ENCODE results near the gene DNASE1L2.
"Not testable (repeated sequence)": the region's sequence is repeated elsewhere in the genome, so short reads cannot be mapped to it uniquely, and the experiment has no call there.

Gene DNASE1L2

GRCh38 chr16:2195322-2196161, 40.7 kb upstream of the DNASE1L2 start:
- H3K27ac ChIP-seq (ENCODE audit: low read depth, low read length, severe bottlenecking) = no peak overlapping the region
- H3K4me1 ChIP-seq (ENCODE audit: control insufficient read depth, insufficient read depth, low read length, poor library complexity, severe bottlenecking) = peaks cover 8% of the 10 kb centered on the region
- WGBS, 2 experiments (ENCODE audit: insufficient coverage in 2 of 2) = 3 to 6% methylated on average over 28 to 34 of the region's 49 CpGs
- H3K9me3 ChIP-seq (ENCODE audit: control insufficient read depth, low read length) = no peaks in the 10 kb centered on the region
- no peaks in the 10 kb centered on the region for H3K36me3 ChIP-seq (ENCODE audit: control insufficient read depth, insufficient read depth, low read length)
- peak overlapping the region; percentile 31 for H3K4me3 ChIP-seq (ENCODE audit: extremely low read depth, insufficient read depth, low read length, poor library complexity, severe bottlenecking)

GRCh38 chr16:2196162-2196980, 39.9 kb upstream of the DNASE1L2 start, which contains the start of gene CASKIN1:
TSS of gene CASKIN1 (minus strand) at chr16:2196605. CDS start at chr16:2196432, 173 bp downstream.
- no peak within 1 kb of the TSS for H3K27ac ChIP-seq (ENCODE audit: low read depth, low read length, severe bottlenecking)

GRCh38 chr16:2196981-2197511, 39.2 kb upstream of the DNASE1L2 start:
- 24 to 33% methylated on average over 23 to 26 of the region's 32 CpGs for WGBS, 2 experiments (ENCODE audit: insufficient coverage in 2 of 2)

More at GRCh38 chr16:2196162-2196980, 39.9 kb upstream of the DNASE1L2 start, which contains the start of gene CASKIN1:
- Histone ChIP-seq H3K9me3 (ENCODE audit: control insufficient read depth, low read length) (no peaks in the 10 kb centered on the region), H3K36me3 (ENCODE audit: control insufficient read depth, insufficient read depth, low read length) (no peaks in the 10 kb centered on the region), H3K4me1 (ENCODE audit: control insufficient read depth, insufficient read depth, low read length, poor library complexity, severe bottlenecking) (peaks cover 8% of the 10 kb centered on the region), H3K4me3 (ENCODE audit: extremely low read depth, insufficient read depth, low read length, poor library complexity, severe bottlenecking) (peak within 1 kb of the TSS; percentile 31)
- 0 to 1% methylated on average over 47 to 56 of the region's 129 CpGs for WGBS, 2 experiments (ENCODE audit: insufficient coverage in 2 of 2)

GRCh38 chr16:2197765-2198164, 38.5 kb upstream of the DNASE1L2 start:
- H3K36me3 ChIP-seq (ENCODE audit: control insufficient read depth, insufficient read depth, low read length) = no peaks in the 10 kb centered on the region
- 79 to 85% methylated on average over 5 to 6 of the region's 6 CpGs for WGBS, 2 experiments (ENCODE audit: insufficient coverage in 2 of 2)
- no peak overlapping the region for H3K27ac ChIP-seq (ENCODE audit: low read depth, low read length, severe bottlenecking)
- peaks cover 8% of the 10 kb centered on the region for H3K4me1 ChIP-seq (ENCODE audit: control insufficient read depth, insufficient read depth, low read length, poor library complexity, severe bottlenecking)
- H3K4me3 ChIP-seq (ENCODE audit: extremely low read depth, insufficient read depth, low read length, poor library complexity, severe bottlenecking) = no peak overlapping the region
- no peaks in the 10 kb centered on the region for H3K9me3 ChIP-seq (ENCODE audit: control insufficient read depth, low read length)

More at GRCh38 chr16:2196981-2197511, 39.2 kb upstream of the DNASE1L2 start:
- H3K4me3 ChIP-seq (ENCODE audit: extremely low read depth, insufficient read depth, low read length, poor library complexity, severe bottlenecking) = peak overlapping the region; percentile 27
- peaks cover 8% of the 10 kb centered on the region for H3K4me1 ChIP-seq (ENCODE audit: control insufficient read depth, insufficient read depth, low read length, poor library complexity, severe bottlenecking)
- H3K36me3 ChIP-seq (ENCODE audit: control insufficient read depth, insufficient read depth, low read length) = no peaks in the 10 kb centered on the region
- H3K27ac ChIP-seq (ENCODE audit: low read depth, low read length, severe bottlenecking) = no peak overlapping the region
- no peaks in the 10 kb centered on the region for H3K9me3 ChIP-seq (ENCODE audit: control insufficient read depth, low read length)

- Histone ChIP-seq H3K4me1 (ENCODE audit: control insufficient read depth, insufficient read depth, low read length, poor library complexity, severe bottlenecking) (peaks cover 8% of the 10 kb centered on the region), H3K4me3 (ENCODE audit: extremely low read depth, insufficient read depth, low read length, poor library complexity, severe bottlenecking) (no peak overlapping the region), H3K9me3 (ENCODE audit: control insufficient read depth, low read length) (no peaks in the 10 kb centered on the region), H3K27ac (ENCODE audit: low read depth, low read length, severe bottlenecking) (no peak overlapping the region), H3K36me3 (ENCODE audit: control insufficient read depth, insufficient read depth, low read length) (no peaks in the 10 kb centered on the region)
- 85 to 89% methylated on average over 1 to 3 of the region's 4 CpGs for WGBS, 2 experiments (ENCODE audit: insufficient coverage in 2 of 2)
Measured at GRCh38 chr16:2198283-2198682, 38.0 kb upstream of the DNASE1L2 start.

GRCh38 chr16:2199095-2199494, 37.1 kb upstream of the DNASE1L2 start:
- H3K27ac ChIP-seq (ENCODE audit: low read depth, low read length, severe bottlenecking) = no peak overlapping the region
- H3K4me1 ChIP-seq (ENCODE audit: control insufficient read depth, insufficient read depth, low read length, poor library complexity, severe bottlenecking) = peaks cover 8% of the 10 kb centered on the region
- no peaks in the 10 kb centered on the region for H3K9me3 ChIP-seq (ENCODE audit: control insufficient read depth, low read length)
- H3K36me3 ChIP-seq (ENCODE audit: control insufficient read depth, insufficient read depth, low read length) = no peaks in the 10 kb centered on the region
- WGBS, 2 experiments (ENCODE audit: insufficient coverage in 2 of 2) = 78 to 82% methylated on average over 5 of the region's 5 CpGs
- no peak overlapping the region for H3K4me3 ChIP-seq (ENCODE audit: extremely low read depth, insufficient read depth, low read length, poor library complexity, severe bottlenecking)

GRCh38 chr16:2199621-2200139, 36.6 kb upstream of the DNASE1L2 start:
- 71 to 76% methylated on average over 6 to 9 of the region's 14 CpGs for WGBS, 2 experiments (ENCODE audit: insufficient coverage in 2 of 2)
- Histone ChIP-seq H3K4me1 (ENCODE audit: control insufficient read depth, insufficient read depth, low read length, poor library complexity, severe bottlenecking) (peaks cover 9% of the 10 kb centered on the region), H3K36me3 (ENCODE audit: control insufficient read depth, insufficient read depth, low read length) (no peaks in the 10 kb centered on the region), H3K27ac (ENCODE audit: low read depth, low read length, severe bottlenecking) (no peak overlapping the region), H3K4me3 (ENCODE audit: extremely low read depth, insufficient read depth, low read length, poor library complexity, severe bottlenecking) (no peak overlapping the region), H3K9me3 (ENCODE audit: control insufficient read depth, low read length) (no peaks in the 10 kb centered on the region)

- 88% methylated on average over 3 of the region's 6 CpGs; no CpG with 5 or more reads in 1 of the 2 experiments for WGBS, 2 experiments (ENCODE audit: insufficient coverage in 2 of 2)
- H3K4me3 ChIP-seq (ENCODE audit: extremely low read depth, insufficient read depth, low read length, poor library complexity, severe bottlenecking) = no peak overlapping the region
- no peak overlapping the region for H3K27ac ChIP-seq (ENCODE audit: low read depth, low read length, severe bottlenecking)
- no peaks in the 10 kb centered on the region for H3K36me3 ChIP-seq (ENCODE audit: control insufficient read depth, insufficient read depth, low read length)
- H3K9me3 ChIP-seq (ENCODE audit: control insufficient read depth, low read length) = no peaks in the 10 kb centered on the region
- H3K4me1 ChIP-seq (ENCODE audit: control insufficient read depth, insufficient read depth, low read length, poor library complexity, severe bottlenecking) = peaks cover 8% of the 10 kb centered on the region
Measured at GRCh38 chr16:2200313-2200712, 35.9 kb upstream of the DNASE1L2 start.

- H3K36me3 ChIP-seq (ENCODE audit: control insufficient read depth, insufficient read depth, low read length) = peaks cover 16% of the 10 kb centered on the region
- not testable (repeated sequence) for H3K27ac ChIP-seq (ENCODE audit: low read depth, low read length, severe bottlenecking); H3K9me3 ChIP-seq (ENCODE audit: control insufficient read depth, low read length); H3K4me3 ChIP-seq (ENCODE audit: extremely low read depth, insufficient read depth, low read length, poor library complexity, severe bottlenecking); H3K4me1 ChIP-seq (ENCODE audit: control insufficient read depth, insufficient read depth, low read length, poor library complexity, severe bottlenecking)
- WGBS, 2 experiments (ENCODE audit: insufficient coverage in 2 of 2) = 96 to 97% methylated on average over 3 to 4 of the region's 8 CpGs
Measured at GRCh38 chr16:2203119-2203688, 33.0 kb upstream of the DNASE1L2 start.

Data from mesodermal cell (in vitro differentiated cells).